IMR-90 (cell line): Measurements from ENCODE around the gene TOMM20L. TPM values are rescaled to one million over a fixed set of nuclear protein-coding genes. Genes with fewer than 3 reads are reported as not detected.
A peak's percentile ranks its signal among the peaks of the same experiment; 100 is the strongest.

Experiments used
- ATAC-seq: fragments of 200-7000 bp; cut with Tn5 transposase; 2 replicates; pipeline ENCODE4 v1.9.1; 2020; ENCODE audit warnings: low read depth, mild to moderate bottlenecking, moderate library complexity
- Bru-seq: library from RNA; stranded (reverse); fragments of 400-500 nt; gene quantifications from one replicate; lab custom pipeline; 2021; lab: Mats Ljungman, UMichigan
- BruChase-seq, 2 experiments: library from RNA; stranded (reverse); fragments of 400-500 nt; gene quantifications; one replicate each; lab custom pipeline; 2021; lab: Mats Ljungman, UMichigan
- BruUV-seq: library from RNA; stranded (reverse); fragments of 400-500 nt; replicated peaks from 2 replicates; lab custom pipeline; 2021; lab: Mats Ljungman, UMichigan
- CTCF ChIA-PET: fragments of 300-600 bp; formaldehyde crosslinking; extraction: SDS; loops from one replicate; lab custom pipeline; 2021; ENCODE audit warnings: antibody characterized with exemption; lab: Yijun Ruan, JAX
- POLR2A ChIA-PET: fragments of 300-600 bp; sonication (Branson Sonifier 250); formaldehyde crosslinking; loops from one replicate; lab custom pipeline; 2022; ENCODE audit warnings: antibody characterized with exemption; ENCODE audit not compliant: unreplicated experiment; lab: Charles Lee
- DNase-seq: peaks from one replicate; pipeline ENCODE4 v3.0.0; 2013
- H2AFZ ChIP-seq: replicated peaks from 2 replicates; pipeline ENCODE3; 2013; ENCODE audit warnings: low read length, mild to moderate bottlenecking; ENCODE audit not compliant: poor library complexity
- H2AK5ac ChIP-seq: 2 replicates; pipeline ENCODE4 v1.6.1; 2013; ENCODE audit warnings: low read depth, low read length, inconsistent platforms
- H2AK9ac ChIP-seq: replicated peaks from 2 replicates; pipeline ENCODE3; 2013; ENCODE audit warnings: mild to moderate bottlenecking, low read depth, low read length, moderate library complexity; ENCODE audit not compliant: poor library complexity
- H2BK120ac ChIP-seq: 2 replicates; pipeline ENCODE4 v1.6.1; 2013; ENCODE audit warnings: low read depth, low read length, inconsistent platforms
- H2BK15ac ChIP-seq: 3 replicates; pipeline ENCODE4 v1.6.1; 2013; ENCODE audit warnings: low read depth, low read length, inconsistent platforms
- H2BK20ac ChIP-seq: 2 replicates; pipeline ENCODE4 v1.6.1; 2013; ENCODE audit warnings: low read depth, mild to moderate bottlenecking, inconsistent platforms, low read length, moderate library complexity
- H2BK5ac ChIP-seq: 2 replicates; pipeline ENCODE4 v1.6.1; 2013; ENCODE audit warnings: mild to moderate bottlenecking, low read depth, low read length, inconsistent platforms; ENCODE audit not compliant: poor library complexity, severe bottlenecking
- H3K14ac ChIP-seq: replicated peaks from 2 replicates; pipeline ENCODE4 v1.6.1; 2013; ENCODE audit warnings: low read depth, low read length, inconsistent platforms
- H3K18ac ChIP-seq: 2 replicates; pipeline ENCODE4 v1.6.1; 2013; ENCODE audit warnings: low read depth, low read length, control low read depth
- H3K23ac ChIP-seq: 2 replicates; pipeline ENCODE4 v1.6.1; 2013; ENCODE audit warnings: low read depth, low read length, inconsistent platforms
- H3K27ac ChIP-seq: 2 replicates; pipeline ENCODE4 v1.5.1; 2013; ENCODE audit warnings: mild to moderate bottlenecking, control low read depth, low read length; ENCODE audit not compliant: insufficient read depth
- H3K27me3 ChIP-seq: 2 replicates; pipeline ENCODE4 v1.6.1; 2013; ENCODE audit warnings: low read length; ENCODE audit not compliant: control insufficient read depth, insufficient read depth
- H3K36me3 ChIP-seq: 2 replicates; pipeline ENCODE4 v1.6.1; 2013; ENCODE audit warnings: low read length, mixed read lengths; ENCODE audit not compliant: control insufficient read depth, insufficient read depth
- H3K4ac ChIP-seq: 2 replicates; pipeline ENCODE4 v1.6.1; 2013; ENCODE audit warnings: low read depth, low read length, inconsistent platforms
- H3K4me1 ChIP-seq: 2 replicates; pipeline ENCODE4 v1.6.1; 2013; ENCODE audit warnings: low read length, mixed read lengths; ENCODE audit not compliant: control insufficient read depth, insufficient read depth
- H3K4me2 ChIP-seq: 2 replicates; pipeline ENCODE4 v1.6.1; 2013; ENCODE audit warnings: low read depth, mild to moderate bottlenecking, control low read depth, low read length, moderate library complexity
- H3K4me3 ChIP-seq: 2 replicates; pipeline ENCODE4 v1.5.1; 2013; ENCODE audit warnings: low read depth, mild to moderate bottlenecking, control low read depth, low read length, moderate library complexity; ENCODE audit not compliant: insufficient read depth
- H3K56ac ChIP-seq: 2 replicates; pipeline ENCODE4 v1.6.1; 2013; ENCODE audit warnings: low read length, inconsistent platforms; ENCODE audit not compliant: insufficient read depth; ENCODE audit errors: extremely low read depth
- H3K79me1 ChIP-seq, 2 experiments: 2 replicates each; pipeline ENCODE4 v1.6.1; 2013; ENCODE audit warnings: low read length in 2 of 2, inconsistent platforms in 1 of 2, low read depth in 1 of 2
- H3K9ac ChIP-seq: 2 replicates; pipeline ENCODE4 v1.6.1; 2013; ENCODE audit warnings: low read depth, low read length, control low read depth
- H3K9me1 ChIP-seq: 2 replicates; pipeline ENCODE4 v1.6.1; 2013; ENCODE audit warnings: low read length, inconsistent platforms; ENCODE audit not compliant: insufficient read depth
- H3K9me3 ChIP-seq: 2 replicates; pipeline ENCODE4 v1.6.1; 2013; ENCODE audit warnings: low read length; ENCODE audit not compliant: control insufficient read depth, insufficient read depth
- H4K20me1 ChIP-seq: 2 replicates; pipeline ENCODE4 v1.6.1; 2013; ENCODE audit warnings: low read length, inconsistent platforms; ENCODE audit not compliant: insufficient read depth
- H4K5ac ChIP-seq: 2 replicates; pipeline ENCODE4 v1.6.1; 2013; ENCODE audit warnings: mild to moderate bottlenecking, low read depth, low read length, control low read depth
- H4K8ac ChIP-seq, 2 experiments: 2 replicates each; pipeline ENCODE4 v1.6.1; 2013; ENCODE audit warnings: low read depth in 2 of 2, low read length in 2 of 2, control low read depth in 1 of 2, inconsistent platforms in 1 of 2
- H4K91ac ChIP-seq: 2 replicates; pipeline ENCODE4 v1.6.1; 2013; ENCODE audit warnings: low read depth, low read length, inconsistent platforms; ENCODE audit not compliant: insufficient read depth
- CTCF ChIP-seq: conservative IDR thresholded peaks from 2 replicates; pipeline ENCODE4 v1.5.1; 2012; ENCODE audit warnings: mild to moderate bottlenecking, low read depth, low read length, improper control_type of control experiment
- FOS ChIP-seq: fragments of 150-350 bp; IDR thresholded peaks from 2 replicates; pipeline ENCODE4 v1.6.1; 2016; ENCODE audit warnings: low read depth, low read length
- MAZ ChIP-seq: IDR thresholded peaks from 2 replicates; pipeline ENCODE4 v1.6.1; 2012; ENCODE audit warnings: low read depth, mild to moderate bottlenecking, low read length, improper control_type of control experiment, moderate library complexity, borderline replicate concordance
- NFE2L2 ChIP-seq: fragments of 150-350 bp; IDR thresholded peaks from 2 replicates; pipeline ENCODE4 v1.6.1; 2016; ENCODE audit warnings: low read depth, mild to moderate bottlenecking, low read length
- RAD21 ChIP-seq: IDR thresholded peaks from 2 replicates; pipeline ENCODE4 v1.6.1; 2012; ENCODE audit warnings: low read length, improper control_type of control experiment
- RCOR1 ChIP-seq: IDR thresholded peaks from 2 replicates; pipeline ENCODE4 v1.6.1; 2012; ENCODE audit warnings: mild to moderate bottlenecking, low read length, improper control_type of control experiment; ENCODE audit not compliant: insufficient replicate concordance
- SMC3 ChIP-seq: fragments of 150-350 bp; IDR thresholded peaks from 2 replicates; pipeline ENCODE4 v1.6.1; 2016; ENCODE audit warnings: low read depth, mild to moderate bottlenecking, antibody characterized with exemption, low read length, moderate library complexity
- WGBS, 2 experiments: methylation state at CpG; one replicate each; pipeline versions ENCODE4 v1.1.5 to v1.1.7; 2013; ENCODE audit warnings: missing lambda C conversion rate in 2 of 2; ENCODE audit not compliant: insufficient read length in 1 of 2; ENCODE audit errors: extremely low coverage in 2 of 2; 5-methylcytosine and 5-hydroxymethylcytosine counted together
- dilution Hi-C: fragments of 300-500 bp; cut with HindIII; formaldehyde crosslinking; loops from one replicate; pipeline ENCODE4 v1.14.3; 2018; ENCODE audit warnings: low sequenced_read_pairs; ENCODE audit not compliant: unreplicated experiment
- in situ Hi-C: fragments of 300-500 bp; cut with MboI; formaldehyde crosslinking; loops from 3 replicates; pipeline ENCODE4 v1.14.3; 2019; ENCODE audit warnings: low sequenced_read_pairs, inconsistent platforms, mixed read lengths
- intact Hi-C: fragments of 100-400 bp; cut with micrococcal nuclease; formaldehyde crosslinking; loops from 2 replicates; pipeline ENCODE4 v1.10.0; 2022
- long read RNA-seq: library from polyadenylated mRNA; unstranded; transcript quantifications from one replicate; pipeline ENCODE4 v2.0.0, GENCODE V29; 2021; ENCODE audit not compliant: unreplicated experiment
- polyA plus RNA-seq, 3 experiments: library from polyadenylated mRNA; depleted of rRNA; stranded (reverse); fragments of >200 nt; gene quantifications; 2 replicates each; pipeline ENCODE4 v1.2.3, GENCODE V29; 2012; ENCODE audit warnings: low replicate concordance in 1 of 3
- total RNA-seq: library from RNA; depleted of rRNA; stranded (reverse); fragments of >200 nt; gene quantifications from 2 replicates; pipeline ENCODE4 v1.2.3, GENCODE V29; 2012; rRNA removed

Gene TOMM20L
- total RNA-seq (not detected in 2 replicates), polyA plus RNA-seq (2012; rRNA removed) (not detected in 2 replicates), Bru-seq, nascent RNA (percentile 38 among the genes with signal in this experiment), BruChase-seq, experiment 1, labeled RNA remaining after a 6-hour chase (percentile 45 among the genes with signal in this experiment), BruChase-seq, experiment 2, labeled RNA remaining after a 2-hour chase (percentile 40 among the genes with signal in this experiment)
- polyA plus RNA-seq (2012; cell fraction: cytosol; rRNA removed) = 1.5 TPM in 1 of 2 replicates, not detected in the other
- not detected in 2 replicates for polyA plus RNA-seq (2012; cell fraction: nucleus; rRNA removed; ENCODE audit: low replicate concordance)
- long read RNA-seq = 0 reads

GRCh38 chr14:58395812-58396788 lies at the start of gene TOMM20L:
TSS of gene TOMM20L (plus strand) at chr14:58395930. CDS start at chr14:58395958, 28 bp downstream.
- Histone ChIP-seq H4K20me1 (no peaks in the 10 kb centered on the region), H3K18ac (peak within 1 kb of the TSS; percentile 12), H3K4ac (peak within 1 kb of the TSS; percentile 79), H3K23ac (peak within 1 kb of the TSS; percentile 88), H3K56ac (peak within 1 kb of the TSS; percentile 35; the same call in 1 of the 2 replicates), H4K91ac (0 out of 2 replicates have a peak within 1 kb of the TSS, but pooled peaks have one; percentile 3), H2BK120ac (peak within 1 kb of the TSS; percentile 12; the same call in 1 of the 2 replicates), H3K9ac (peak within 1 kb of the TSS; percentile 64), H2AK9ac (peak within 1 kb of the TSS; percentile 58), H3K4me2 (peak within 1 kb of the TSS; percentile 72), H3K14ac (peak within 1 kb of the TSS; percentile 49), H3K9me3 (no peaks in the 10 kb centered on the region), H3K79me1 (no peaks in the 10 kb centered on the region), H4K5ac (peak within 1 kb of the TSS; percentile 80), H2AK5ac (peak within 1 kb of the TSS; percentile 11; the same call in 1 of the 2 replicates), H3K36me3 (no peaks in the 10 kb centered on the region), H2BK20ac (no peak within 1 kb of the TSS), H4K8ac (peak within 1 kb of the TSS; percentile 74 to 94), H3K4me3 (peak within 1 kb of the TSS; percentile 44), H3K27me3 (no peaks in the 10 kb centered on the region), H3K27ac (no peak within 1 kb of the TSS; the same call in 1 of the 2 replicates), H3K4me1 (peaks cover 2% of the 10 kb centered on the region; the same call in 1 of the 2 replicates), H2BK5ac (no peak within 1 kb of the TSS), H2AFZ (peak within 1 kb of the TSS; percentile 94), H2BK15ac (no peak within 1 kb of the TSS; the same call in 2 of the 3 replicates), H3K9me1 (peaks cover 6% of the 10 kb centered on the region; the same call in 1 of the 2 replicates)
- dilution Hi-C loops = no loop called here
- 11% methylated on average over 55 of the region's 86 CpGs; no CpG with 5 or more reads in 1 of the 2 experiments for WGBS, 2 experiments
- no TSS peak for BruUV-seq
- in situ Hi-C loops = loop anchor here (25.0 kb wide), 1 partner anchor 284 kb away; no protein-coding TSS in a partner anchor
- intact Hi-C loops = loop anchor here (10.0 kb wide), 1 partner anchor 291 kb away; no protein-coding TSS in a partner anchor
- ChIA-PET CTCF (interaction anchor here (0.5 to 0.9 kb wide), 2 partner anchors 27 to 169 kb away, joined by 3 read pairs; no protein-coding TSS in a partner anchor), POLR2A (no interaction called here)
- ATAC-seq = peak; percentile 97
- DNase-seq = peak; percentile 48
- TF ChIP-seq RAD21 = peak; percentile 44
- no peak for TF ChIP-seq NFE2L2
- TF ChIP-seq CTCF = peak; percentile 81
- peak; percentile 58 for TF ChIP-seq RCOR1
- TF ChIP-seq SMC3 = peak; percentile 20; the same call in 1 of the 2 replicates
- TF ChIP-seq FOS = no peak
- TF ChIP-seq MAZ = peak; percentile 59; the same call in 1 of the 2 replicates
